AG09309 (cell line): ENCODE measurements around the gene NR2F6.
A peak's percentile ranks its signal among the peaks of the same experiment; 100 is the strongest.

Experiments used
- DNase-seq: peaks from one replicate; pipeline ENCODE4 v3.0.0-alpha.2; 2010; ENCODE audit warnings: low read depth
- H3K4me3 ChIP-seq: 2 replicates; pipeline ENCODE4 v1.5.1; 2011; ENCODE audit warnings: mild to moderate bottlenecking, low read depth, low read length, moderate library complexity; ENCODE audit not compliant: control insufficient read depth
- TF ChIP-seq, protein P1 (sequence below): IDR thresholded peaks from 2 replicates; pipeline ENCODE4 v1.5.1; 2011; ENCODE audit warnings: mild to moderate bottlenecking, low read depth, low read length, inconsistent platforms; ENCODE audit not compliant: insufficient read depth, control insufficient read depth; ENCODE audit errors: missing control alignments

Gene NR2F6

DNA sequence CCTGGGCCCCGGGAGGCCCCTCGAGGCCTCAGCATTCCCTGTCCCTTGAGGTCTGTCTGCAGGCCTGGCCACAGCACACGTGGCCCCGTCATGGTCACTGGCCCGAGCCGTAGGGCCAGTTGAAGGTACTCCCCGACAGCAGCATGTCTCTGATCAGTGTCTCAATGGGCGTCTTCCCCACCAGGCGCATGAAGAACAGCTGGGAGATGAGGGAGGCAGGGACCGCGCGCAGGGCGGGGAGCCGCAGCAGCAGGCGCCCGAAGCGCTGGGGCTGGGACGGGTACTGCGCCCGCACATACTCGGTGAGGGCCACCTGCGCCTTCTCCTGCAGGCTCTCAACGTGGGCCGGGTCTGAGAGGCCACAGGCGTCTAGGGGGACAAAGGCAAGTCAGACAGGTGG is 13.5 kb downstream of the NR2F6 start:
- TF ChIP-seq, protein P1, sequence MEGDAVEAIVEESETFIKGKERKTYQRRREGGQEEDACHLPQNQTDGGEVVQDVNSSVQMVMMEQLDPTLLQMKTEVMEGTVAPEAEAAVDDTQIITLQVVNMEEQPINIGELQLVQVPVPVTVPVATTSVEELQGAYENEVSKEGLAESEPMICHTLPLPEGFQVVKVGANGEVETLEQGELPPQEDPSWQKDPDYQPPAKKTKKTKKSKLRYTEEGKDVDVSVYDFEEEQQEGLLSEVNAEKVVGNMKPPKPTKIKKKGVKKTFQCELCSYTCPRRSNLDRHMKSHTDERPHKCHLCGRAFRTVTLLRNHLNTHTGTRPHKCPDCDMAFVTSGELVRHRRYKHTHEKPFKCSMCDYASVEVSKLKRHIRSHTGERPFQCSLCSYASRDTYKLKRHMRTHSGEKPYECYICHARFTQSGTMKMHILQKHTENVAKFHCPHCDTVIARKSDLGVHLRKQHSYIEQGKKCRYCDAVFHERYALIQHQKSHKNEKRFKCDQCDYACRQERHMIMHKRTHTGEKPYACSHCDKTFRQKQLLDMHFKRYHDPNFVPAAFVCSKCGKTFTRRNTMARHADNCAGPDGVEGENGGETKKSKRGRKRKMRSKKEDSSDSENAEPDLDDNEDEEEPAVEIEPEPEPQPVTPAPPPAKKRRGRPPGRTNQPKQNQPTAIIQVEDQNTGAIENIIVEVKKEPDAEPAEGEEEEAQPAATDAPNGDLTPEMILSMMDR: no peak
- no peak for DNase-seq
- no peak overlapping the region for H3K4me3 ChIP-seq

DNA sequence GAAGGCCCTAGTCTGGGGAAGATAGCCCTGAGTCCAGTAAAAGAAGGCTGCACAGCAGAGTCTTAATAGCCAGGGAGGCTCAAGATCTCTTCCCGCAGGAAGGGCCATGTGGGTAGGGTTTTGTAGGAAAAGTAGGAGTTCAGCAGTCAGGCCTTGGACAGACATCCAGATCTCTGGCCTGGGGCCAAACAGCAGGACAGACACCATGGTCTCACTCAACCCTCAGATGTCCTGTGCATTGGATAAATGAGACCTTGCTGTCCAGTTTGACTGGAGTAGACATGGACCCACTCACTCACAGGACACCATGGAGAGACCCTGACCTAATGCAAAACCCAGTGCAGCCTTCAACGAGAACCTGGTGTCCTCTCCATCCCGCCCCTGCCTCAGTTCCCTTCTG is 15.8 kb downstream of the NR2F6 start:
- DNase-seq: no peak
- TF ChIP-seq, protein P1: no peak
- no peak overlapping the region for H3K4me3 ChIP-seq

DNA sequence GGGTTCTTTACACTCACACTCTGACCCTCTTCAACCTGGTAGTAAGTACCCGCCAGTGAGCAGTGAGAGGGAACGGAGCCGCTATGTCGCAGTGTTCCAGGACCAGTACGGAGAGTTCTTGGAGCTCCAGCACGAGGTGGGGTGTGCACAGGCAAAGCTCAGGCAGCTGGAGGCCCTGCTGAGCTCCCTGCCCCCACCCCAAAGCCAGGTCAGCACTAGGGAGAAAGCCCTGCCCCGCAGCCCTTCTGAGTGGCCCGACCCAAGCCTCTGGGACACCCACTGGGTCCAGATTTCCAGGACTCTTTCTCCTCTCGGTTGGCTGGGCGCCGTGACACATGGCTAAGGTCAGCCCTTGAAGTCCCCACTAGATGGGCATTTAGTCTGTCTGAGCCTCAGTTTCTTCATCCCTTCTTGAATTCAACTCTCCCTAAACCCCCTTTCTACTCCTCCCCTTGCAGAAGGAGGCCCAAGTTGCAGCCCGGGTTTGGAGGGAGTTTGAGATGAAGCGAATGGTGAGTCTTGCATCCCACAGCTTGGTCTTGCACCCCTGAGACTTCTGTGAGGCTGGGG is 17.8 kb downstream of the NR2F6 start:
- no peak for DNase-seq
- TF ChIP-seq, protein P1: no peak
- H3K4me3 ChIP-seq: no peak overlapping the region

DNA sequence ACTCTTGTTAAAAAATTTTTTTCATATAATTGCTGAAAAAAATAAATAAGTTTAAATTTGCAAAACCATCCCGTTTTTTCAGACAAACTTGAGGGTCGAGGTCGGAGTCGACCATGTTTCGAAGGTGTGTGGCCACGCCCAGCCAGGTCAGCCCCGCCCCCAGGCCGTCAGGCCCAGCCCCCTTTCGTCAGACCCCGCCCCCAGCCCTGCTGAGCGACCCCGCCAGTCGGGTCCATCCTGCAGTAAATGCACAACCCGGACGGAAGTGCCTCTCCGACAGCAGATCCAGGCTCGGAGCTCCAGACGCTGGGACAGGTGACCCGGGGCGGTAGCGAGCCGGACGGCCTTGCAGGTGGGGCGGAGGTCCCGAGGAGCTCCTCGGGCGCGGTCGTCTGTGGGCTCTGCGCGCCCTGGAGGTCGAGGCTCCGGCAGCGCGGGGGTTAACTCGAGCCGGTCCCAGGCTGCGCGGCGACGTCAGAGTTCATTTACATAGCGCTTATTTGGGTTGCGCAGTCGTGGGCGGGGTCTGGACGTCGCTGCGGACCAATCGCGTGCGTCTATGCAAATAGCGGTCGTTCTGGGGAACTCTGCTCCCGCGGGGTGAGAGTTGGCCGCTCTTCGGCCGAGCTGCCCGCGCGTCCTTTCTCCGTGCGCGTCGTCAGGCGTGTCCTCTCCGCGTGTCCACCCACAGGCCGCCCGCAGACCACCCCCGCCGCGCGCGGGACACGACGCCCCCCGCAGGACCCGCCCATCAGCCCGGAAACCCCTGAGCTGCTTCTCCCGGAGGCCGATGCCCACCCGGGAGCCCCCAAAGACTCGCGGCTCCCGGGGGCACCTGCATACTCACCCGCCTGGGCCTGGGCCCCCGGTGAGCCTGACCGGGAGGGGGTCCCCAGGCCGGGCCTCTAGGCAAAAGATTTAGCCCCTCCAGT is 19.5 kb downstream of the NR2F6 start, which contains the start of gene OCEL1:
TSS of gene OCEL1 (plus strand) at position 225 of the 932 bp plus-strand sequence. CDS start at position 247, 22 bp downstream.
- TF ChIP-seq, protein P1: no peak
- DNase-seq: peak; percentile 85

DNA sequence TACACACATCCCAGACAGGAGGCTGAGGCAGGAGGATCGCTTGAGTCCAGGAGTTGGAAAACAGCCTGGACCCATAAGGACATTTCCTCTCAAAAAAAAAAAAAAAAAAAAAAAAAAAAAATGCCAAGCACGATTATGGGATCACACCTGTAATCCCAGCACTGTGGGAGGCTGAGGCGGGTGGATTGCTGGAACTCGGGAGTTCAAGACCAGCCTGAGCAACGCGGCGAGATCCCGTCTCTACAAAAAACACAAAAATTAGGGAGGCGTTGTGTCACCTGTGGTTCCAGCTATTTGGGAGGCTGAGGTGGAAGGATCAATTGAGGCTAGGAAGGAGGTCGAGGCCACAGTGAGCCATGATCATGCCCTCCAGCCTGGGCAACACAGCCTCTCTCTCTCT is 20.7 kb downstream of the NR2F6 start:
- H3K4me3 ChIP-seq: no peak overlapping the region

More for the DNA sequence above, 19.5 kb downstream of the NR2F6 start, which contains the start of gene OCEL1:
- peak within 1 kb of the TSS; percentile 78 for H3K4me3 ChIP-seq

DNA sequence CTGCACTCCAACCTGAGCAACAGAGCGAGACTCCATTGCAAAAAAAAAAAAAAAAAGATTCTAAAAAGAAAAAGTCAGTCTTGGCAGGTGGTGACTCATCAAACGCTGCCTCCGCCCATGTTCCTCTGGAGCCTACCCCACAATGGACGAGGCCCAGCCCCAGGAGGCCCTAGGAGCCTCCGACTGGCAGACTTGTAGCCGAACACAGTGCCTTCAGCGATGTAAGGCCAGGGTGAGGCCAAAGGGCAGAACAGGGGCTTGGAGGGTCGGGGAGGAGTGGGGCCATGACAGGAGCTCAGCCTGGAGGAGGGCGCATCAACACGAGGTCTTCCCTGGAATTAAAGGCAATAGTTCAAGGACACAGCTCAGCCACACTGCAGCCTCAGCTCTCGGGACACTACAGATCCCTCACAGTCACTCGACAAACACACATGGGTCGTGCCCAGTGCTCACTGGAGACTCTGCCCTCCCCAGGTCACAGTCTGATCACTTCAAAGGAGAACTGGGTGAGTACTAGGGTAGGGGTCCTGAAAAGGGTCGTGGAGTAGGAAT is 25.4 kb downstream of the NR2F6 start:
- TF ChIP-seq, protein P1: no peak
- no peak overlapping the region for H3K4me3 ChIP-seq
- peak; percentile 14 for DNase-seq

More for the DNA sequence above, 20.7 kb downstream of the NR2F6 start:
- TF ChIP-seq, protein P1: no peak
- DNase-seq: no peak
